Upper lobe of left lung (tissue), 6 donors: ENCODE data around the gene PQBP1. TPM values are rescaled to one million over a fixed set of nuclear protein-coding genes. Genes with fewer than 3 reads are reported as not detected.

Experiments used
- ATAC-seq, 2 donors: fragments of 200-7000 bp; cut with Tn5 transposase; one replicate each; pipeline ENCODE4 v1.9.1; 2022; ENCODE audit warnings: mild to moderate bottlenecking in 2 of 2, moderate library complexity in 2 of 2; ENCODE audit not compliant: low FRiP score in 2 of 2
- DNase-seq, 2 donors: peaks; one replicate each; pipeline ENCODE4 v3.0.0-alpha.2; 2019 to 2020
- H3K27ac ChIP-seq, 4 donors: fragments of 200-600 bp; sonication (generic); one replicate each; pipeline ENCODE4 v1.5.1; 2016 to 2019
- H3K27me3 ChIP-seq, 4 donors: fragments of 200-600 bp; sonication (generic); one replicate each; pipeline ENCODE4 v1.5.1; 2017 to 2019
- H3K36me3 ChIP-seq, 4 donors: fragments of 200-600 bp; sonication (generic); one replicate each; pipeline ENCODE4 v1.5.1; 2016 to 2019
- H3K4me1 ChIP-seq, 4 donors: fragments of 200-600 bp; sonication (generic); one replicate each; pipeline ENCODE4 v1.5.1; 2018 to 2019
- H3K4me3 ChIP-seq, 4 donors: fragments of 200-600 bp; sonication (generic); one replicate each; pipeline ENCODE4 v1.5.1; 2017 to 2019; ENCODE audit warnings: mild to moderate bottlenecking in 2 of 4, moderate library complexity in 1 of 4
- H3K9me3 ChIP-seq, 4 donors: fragments of 200-600 bp; sonication (generic); one replicate each; pipeline ENCODE4 v1.5.1; 2018 to 2019
- EP300 ChIP-seq, 4 donors: sonication (generic); formaldehyde crosslinking; IDR thresholded peaks; one replicate each; pipeline ENCODE4 v1.5.1; 2017; ENCODE audit warnings: antibody characterized with exemption in 4 of 4, control low read depth in 2 of 4
- POLR2A ChIP-seq, 4 donors: fragments of 450-650 bp; IDR thresholded peaks; one replicate each; pipeline ENCODE4 v1.5.1; 2016 to 2017; ENCODE audit warnings: antibody characterized with exemption in 4 of 4, mild to moderate bottlenecking in 2 of 4
- POLR2AphosphoS5 ChIP-seq, 2 donors: sonication (generic); formaldehyde crosslinking; IDR thresholded peaks; one replicate each; pipeline ENCODE4 v1.5.1; 2017; ENCODE audit warnings: antibody characterized with exemption in 2 of 2
- WGBS, 2 donors: methylation state at CpG; one replicate each; pipeline ENCODE4 v1.1.5; 2017 to 2018; 5-methylcytosine and 5-hydroxymethylcytosine counted together
- total RNA-seq, 6 donors: library from RNA; depleted of rRNA in 4 of 6; stranded (reverse); fragments of >200 nt in 4 of 6; gene quantifications; one replicate each; pipeline versions ENCODE4 v1.1.0 to v1.2.1, GENCODE V29; 2016 to 2021
- TF ChIP-seq, protein P1 (sequence below), 6 experiments: fragments of 450-650 bp in 4 of 6; fragments of 200-600 bp in 2 of 6; sonication (generic) in 2 of 6; IDR thresholded peaks; one replicate each; pipeline ENCODE4 v1.5.1; 2016 to 2019; ENCODE audit warnings: antibody characterized with exemption in 6 of 6
- donor health status: DM: no; HTN: no; CAD: no; lungs with moderate emphysema.
- donor health status: DM: no; HTN: yes; CAD: no; lungs with severe emphysema.

The PQBP1 gene
- total RNA-seq, 6 donors from 2014 or later, result 49.1 to 76.9 (median 65.2) TPM

DNA sequence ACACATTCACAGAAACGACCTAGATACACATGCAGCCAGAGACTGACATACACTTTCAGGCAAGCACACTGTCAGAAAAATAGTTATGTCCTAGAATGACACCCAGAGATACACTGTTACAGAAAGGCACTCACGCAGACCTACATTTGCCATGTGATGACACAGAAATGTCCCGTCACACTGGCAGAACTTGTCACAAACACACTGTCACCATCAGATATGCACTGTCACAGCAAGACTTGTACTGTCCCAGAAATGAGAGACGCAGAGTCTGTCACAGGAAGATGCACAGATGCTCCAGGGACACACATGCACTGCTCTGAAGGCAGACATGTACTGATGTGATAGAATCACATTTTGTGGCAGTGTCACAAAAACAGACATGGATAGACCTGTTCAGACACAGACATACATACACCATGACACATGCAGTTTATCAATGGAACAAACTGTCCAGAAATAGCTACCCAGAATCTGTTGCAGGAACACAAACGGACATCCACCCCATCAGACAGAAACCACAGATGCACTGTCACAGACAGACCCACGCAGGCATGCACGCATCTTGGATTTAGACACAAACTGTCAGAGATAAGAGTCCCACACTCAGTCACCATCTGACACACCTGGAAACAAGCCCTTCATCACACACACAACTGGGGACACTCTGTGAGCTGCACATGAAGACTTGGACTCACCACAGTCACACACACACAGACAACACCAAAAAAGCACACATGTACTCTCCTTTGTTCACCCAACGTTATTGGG, 22.4 kb downstream of the PQBP1 start:
- Histone ChIP-seq H3K27ac (peak overlapping the region; percentile 80 to 88 (median 85)), H3K4me3 (peak overlapping the region in 2 of 4 donors; percentile 71 to 75), H3K9me3 (no peaks in the 10 kb centered on the region)

DNA sequence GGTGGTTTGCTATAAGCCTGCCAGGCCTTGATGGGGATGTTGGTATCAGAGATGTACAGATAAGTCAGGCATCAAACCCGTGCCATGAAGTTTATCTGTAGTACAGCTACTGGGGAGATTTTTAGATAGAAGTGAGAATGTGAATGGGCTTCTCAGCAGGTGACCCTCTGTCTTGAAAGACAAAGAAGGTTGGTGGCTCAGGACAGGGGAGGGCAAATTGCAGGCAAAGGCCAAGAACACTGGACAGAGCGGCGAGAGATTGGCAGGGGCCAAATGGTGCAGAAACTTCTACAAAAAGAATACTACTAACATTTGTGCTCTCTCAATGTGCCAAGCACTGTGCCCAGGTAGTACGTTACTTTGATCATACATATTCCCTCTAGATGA, 23.0 kb downstream of the PQBP1 start:
- DNase-seq, result no peak
- 77 to 89% methylated on average over 1 to 4 of the region's 4 CpGs for WGBS, 2 donors
- TF ChIP-seq, protein P1, sequence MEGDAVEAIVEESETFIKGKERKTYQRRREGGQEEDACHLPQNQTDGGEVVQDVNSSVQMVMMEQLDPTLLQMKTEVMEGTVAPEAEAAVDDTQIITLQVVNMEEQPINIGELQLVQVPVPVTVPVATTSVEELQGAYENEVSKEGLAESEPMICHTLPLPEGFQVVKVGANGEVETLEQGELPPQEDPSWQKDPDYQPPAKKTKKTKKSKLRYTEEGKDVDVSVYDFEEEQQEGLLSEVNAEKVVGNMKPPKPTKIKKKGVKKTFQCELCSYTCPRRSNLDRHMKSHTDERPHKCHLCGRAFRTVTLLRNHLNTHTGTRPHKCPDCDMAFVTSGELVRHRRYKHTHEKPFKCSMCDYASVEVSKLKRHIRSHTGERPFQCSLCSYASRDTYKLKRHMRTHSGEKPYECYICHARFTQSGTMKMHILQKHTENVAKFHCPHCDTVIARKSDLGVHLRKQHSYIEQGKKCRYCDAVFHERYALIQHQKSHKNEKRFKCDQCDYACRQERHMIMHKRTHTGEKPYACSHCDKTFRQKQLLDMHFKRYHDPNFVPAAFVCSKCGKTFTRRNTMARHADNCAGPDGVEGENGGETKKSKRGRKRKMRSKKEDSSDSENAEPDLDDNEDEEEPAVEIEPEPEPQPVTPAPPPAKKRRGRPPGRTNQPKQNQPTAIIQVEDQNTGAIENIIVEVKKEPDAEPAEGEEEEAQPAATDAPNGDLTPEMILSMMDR (IDR thresholded peaks at IDR 0.05), result no peak
- no peak for TF ChIP-seq EP300 (IDR thresholded peaks at IDR 0.05)
- TF ChIP-seq POLR2A (IDR thresholded peaks at IDR 0.05), result no peak
- TF ChIP-seq POLR2AphosphoS5 (IDR thresholded peaks at IDR 0.05), result no peak
- Histone ChIP-seq H3K27ac (peak overlapping the region in 3 of 4 donors; percentile 24 to 61 (median 39)), H3K4me1 (peaks cover 3 to 24% (median 4%) of the 10 kb centered on the region in 4 donors), H3K9me3 (no peaks in the 10 kb centered on the region), H3K4me3 (no peak overlapping the region), H3K36me3 (peaks cover 0 to 34% (median 20%) of the 10 kb centered on the region in 4 donors), H3K27me3 (peaks cover 0 to 6% (median 0%) of the 10 kb centered on the region in 4 donors)
- no peak for ATAC-seq

More for the DNA sequence above, 22.4 kb downstream of the PQBP1 start:
- H3K4me1 ChIP-seq, result peaks cover 3 to 24% (median 4%) of the 10 kb centered on the region in 4 donors
- TF ChIP-seq POLR2A (IDR thresholded peaks at IDR 0.05) (no peak), EP300 (IDR thresholded peaks at IDR 0.05) (peak in 1 of 4 donors; percentile 12), POLR2AphosphoS5 (IDR thresholded peaks at IDR 0.05) (no peak)
- TF ChIP-seq, protein P1 (IDR thresholded peaks at IDR 0.05), result no peak
- ATAC-seq, result no peak
- peaks cover 0 to 6% (median 0%) of the 10 kb centered on the region in 4 donors for H3K27me3 ChIP-seq
- WGBS, 2 donors, result 55 to 64% methylated on average over 2 to 8 of the region's 8 CpGs
- H3K36me3 ChIP-seq, result peaks cover 0 to 32% (median 17%) of the 10 kb centered on the region in 4 donors
- DNase-seq, result no peak

DNA sequence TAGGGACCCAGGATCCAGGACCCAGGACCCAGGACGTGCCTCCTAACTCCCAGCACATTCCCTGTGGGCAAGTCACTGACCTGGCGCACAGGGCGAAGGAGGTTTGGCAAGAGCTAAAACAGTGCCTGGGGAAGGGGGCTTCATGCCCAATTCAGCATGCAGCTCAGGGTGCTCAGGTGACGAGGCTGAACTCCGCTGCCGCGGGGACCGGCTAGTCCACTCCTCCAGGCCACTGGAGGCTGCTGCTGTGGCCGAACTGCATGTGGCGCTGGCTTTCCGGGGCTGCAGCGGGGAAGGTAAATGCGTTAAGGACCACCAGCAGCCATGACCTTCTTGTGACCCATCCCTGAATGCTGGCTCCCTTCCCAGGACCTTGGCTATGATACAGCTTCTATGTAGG, 26.0 kb downstream of the PQBP1 start:
- Histone ChIP-seq H3K4me3 (no peak overlapping the region), H3K27me3 (peaks cover 0 to 2% (median 0%) of the 10 kb centered on the region in 4 donors), H3K4me1 (peaks cover 0 to 13% (median 0%) of the 10 kb centered on the region in 4 donors), H3K9me3 (no peaks in the 10 kb centered on the region), H3K36me3 (peaks cover 0 to 49% (median 20%) of the 10 kb centered on the region in 4 donors), H3K27ac (no peak overlapping the region)
- TF ChIP-seq POLR2A (IDR thresholded peaks at IDR 0.05), result no peak
- no peak for TF ChIP-seq EP300 (IDR thresholded peaks at IDR 0.05)
- no peak for TF ChIP-seq POLR2AphosphoS5 (IDR thresholded peaks at IDR 0.05)
- TF ChIP-seq, protein P1 (IDR thresholded peaks at IDR 0.05), result no peak
- ATAC-seq (no peak), DNase-seq (no peak)
- WGBS, 2 donors, result 90% methylated on average over 13 of the region's 13 CpGs; no CpG with 5 or more reads in 1 of the 2 donors

DNA sequence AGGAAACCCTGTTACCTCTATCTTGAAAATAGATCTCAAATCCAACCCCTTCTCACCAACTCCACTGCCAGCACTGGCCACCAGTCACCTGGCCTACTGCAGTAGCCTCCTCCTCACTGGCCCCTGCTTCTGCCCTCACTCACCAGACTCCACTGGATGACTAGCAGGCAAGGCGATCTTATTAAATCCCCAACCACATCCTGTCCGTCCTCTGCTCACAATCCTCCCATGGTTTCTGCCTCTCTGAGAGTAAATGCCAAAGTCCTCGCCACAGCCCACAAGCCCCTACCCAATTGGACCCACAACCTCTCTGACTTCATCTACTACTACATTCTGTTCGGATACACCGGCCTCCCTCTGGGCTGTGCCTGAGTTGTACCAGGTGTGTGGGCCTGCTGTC, 26.5 kb downstream of the PQBP1 start:
- H3K27ac ChIP-seq, result no peak overlapping the region
- peaks cover 0 to 12% (median 0%) of the 10 kb centered on the region in 4 donors for H3K4me1 ChIP-seq
- ATAC-seq (no peak), DNase-seq (no peak)
- WGBS, 2 donors, result 89 to 90% methylated on average over 4 to 5 of the region's 5 CpGs
- no peak for TF ChIP-seq POLR2A (IDR thresholded peaks at IDR 0.05)
- no peak for TF ChIP-seq EP300 (IDR thresholded peaks at IDR 0.05)
- TF ChIP-seq, protein P1 (IDR thresholded peaks at IDR 0.05), result no peak
- TF ChIP-seq POLR2AphosphoS5 (IDR thresholded peaks at IDR 0.05), result no peak
- no peak overlapping the region for H3K4me3 ChIP-seq
- H3K36me3 ChIP-seq, result peaks cover 0 to 50% (median 20%) of the 10 kb centered on the region in 4 donors
- no peaks in the 10 kb centered on the region for H3K9me3 ChIP-seq
- H3K27me3 ChIP-seq, result no peaks in the 10 kb centered on the region
